ENCODE data around the gene APLF.

The APLF gene

GRCh38 chr2:68627615-68628014 is 160.2 kb downstream of the APLF start:
- no peak for DNase-seq (ENCODE audit: extremely low spot score)
- ChIA-PET CTCF (no interaction called here), POLR2A (no interaction called here)
- TF ChIP-seq TARDBP (IDR thresholded peaks at IDR 0.05) (no peak), L3MBTL2 (conservative IDR thresholded peaks at IDR 0.05) (no peak), BHLHE40 (IDR thresholded peaks at IDR 0.05; ENCODE audit: borderline replicate concordance) (no peak), ELF4 (IDR thresholded peaks at IDR 0.05) (no peak), CTBP1 (IDR thresholded peaks at IDR 0.05; ENCODE audit: borderline replicate concordance) (no peak), NFRKB (IDR thresholded peaks at IDR 0.05) (no peak), FOXK2 (IDR thresholded peaks at IDR 0.05) (no peak), ZNF384 (IDR thresholded peaks at IDR 0.05) (no peak), LEF1 (IDR thresholded peaks at IDR 0.05; ENCODE audit: borderline replicate concordance) (no peak), FOXA1 (IDR thresholded peaks at IDR 0.05) (no peak), FOXM1 (IDR thresholded peaks at IDR 0.05; ENCODE audit: borderline replicate concordance) (no peak), ARNT (IDR thresholded peaks at IDR 0.05) (no peak), SUZ12 (IDR thresholded peaks at IDR 0.05) (no peak), PKNOX1 (IDR thresholded peaks at IDR 0.05) (no peak), HDGF (IDR thresholded peaks at IDR 0.05; ENCODE audit: borderline replicate concordance) (no peak), SP1 (IDR thresholded peaks at IDR 0.05) (no peak)
